AG09309 (cell line): ENCODE measurements around the gene FLT3.
"Not testable (repeated sequence)": the region's sequence is repeated elsewhere in the genome, so short reads cannot be mapped to it uniquely, and the experiment has no call there.

Experiments
- DNase-seq: peaks from one replicate; pipeline ENCODE4 v3.0.0-alpha.2; 2010; ENCODE audit warnings: low read depth
- H3K4me3 ChIP-seq: 2 replicates; pipeline ENCODE4 v1.5.1; 2011; ENCODE audit warnings: mild to moderate bottlenecking, low read depth, low read length, moderate library complexity; ENCODE audit not compliant: control insufficient read depth
- CTCF ChIP-seq: IDR thresholded peaks from 2 replicates; pipeline ENCODE4 v1.5.1; 2011; ENCODE audit warnings: mild to moderate bottlenecking, low read depth, low read length, inconsistent platforms; ENCODE audit not compliant: insufficient read depth, control insufficient read depth; ENCODE audit errors: missing control alignments

The FLT3 gene

GRCh38 chr13:28041031-28041461 is 59.3 kb downstream of the FLT3 start:
- no peak for DNase-seq
- no peak overlapping the region for H3K4me3 ChIP-seq
- no peak for TF ChIP-seq CTCF

GRCh38 chr13:28037399-28037798 is 63.0 kb downstream of the FLT3 start:
- TF ChIP-seq CTCF, result no peak
- H3K4me3 ChIP-seq, result no peak overlapping the region
- no peak for DNase-seq

- H3K4me3 ChIP-seq, result no peak overlapping the region
- TF ChIP-seq CTCF, result no peak
- DNase-seq, result no peak
These were observed 65.1 kb downstream of the FLT3 start for GRCh38 chr13:28035146-28035782.

GRCh38 chr13:28033894-28034655 is 66.3 kb downstream of the FLT3 start:
- no peak for TF ChIP-seq CTCF
- no peak for DNase-seq
- H3K4me3 ChIP-seq, result no peak overlapping the region

GRCh38 chr13:28032438-28032837 is 67.9 kb downstream of the FLT3 start:
- not testable (repeated sequence) for DNase-seq, H3K4me3 ChIP-seq

- H3K4me3 ChIP-seq, result no peak overlapping the region
- DNase-seq, result no peak
- no peak for TF ChIP-seq CTCF
These were observed 68.5 kb downstream of the FLT3 start for GRCh38 chr13:28031896-28032288.

- no peak for TF ChIP-seq CTCF
- no peak for DNase-seq
- H3K4me3 ChIP-seq, result no peak overlapping the region
These were observed 69.0 kb downstream of the FLT3 start for GRCh38 chr13:28031220-28031895.
